Endodermal cell (in vitro differentiated cells): Measurements from ENCODE around the gene MMP25. TPM values are rescaled to one million over a fixed set of nuclear protein-coding genes. Genes with fewer than 3 reads are reported as not detected.
"Not testable (repeated sequence)": the region's sequence is repeated elsewhere in the genome, so short reads cannot be mapped to it uniquely, and the experiment has no call there.

Experiments used
- DNase-seq: peaks from one replicate; pipeline ENCODE4 v3.0.0-alpha.2; 2017
- H3K27ac ChIP-seq: 2 replicates; pipeline ENCODE4 v1.5.1; 2013; ENCODE audit warnings: mild to moderate bottlenecking, low read depth, low read length, moderate library complexity
- H3K27me3 ChIP-seq: 2 replicates; pipeline ENCODE4 v1.6.1; 2013; ENCODE audit warnings: mild to moderate bottlenecking, low read length, moderate library complexity; ENCODE audit not compliant: insufficient read depth, control insufficient read depth, poor library complexity, severe bottlenecking
- H3K36me3 ChIP-seq: 2 replicates; pipeline ENCODE4 v1.7.0; 2013; ENCODE audit warnings: mild to moderate bottlenecking, low read length, moderate library complexity; ENCODE audit not compliant: control insufficient read depth, insufficient read depth
- H3K4me1 ChIP-seq: one replicate; pipeline ENCODE4 v1.7.0; 2013; ENCODE audit warnings: low read length; ENCODE audit not compliant: control insufficient read depth, insufficient read depth
- H3K4me3 ChIP-seq: 2 replicates; pipeline ENCODE4 v1.5.1; 2013; ENCODE audit warnings: mild to moderate bottlenecking, low read length, moderate library complexity
- H3K9ac ChIP-seq: 2 replicates; pipeline ENCODE4 v1.6.1; 2013; ENCODE audit warnings: mild to moderate bottlenecking, low read length, moderate library complexity; ENCODE audit not compliant: poor library complexity, severe bottlenecking; ENCODE audit errors: extremely low read depth
- H3K9me3 ChIP-seq: 2 replicates; pipeline ENCODE4 v1.6.1; 2013; ENCODE audit warnings: mild to moderate bottlenecking, low read length, moderate library complexity; ENCODE audit not compliant: control insufficient read depth
- H3K27ac Mint-ChIP-seq: 2 replicates; pipeline ENCODE4 v1.8.0; 2020; ENCODE audit warnings: mixed read lengths
- H3K27me3 Mint-ChIP-seq: 2 replicates; pipeline ENCODE4 v1.8.0; 2021; ENCODE audit warnings: mild to moderate bottlenecking, mixed read lengths; ENCODE audit not compliant: insufficient read depth
- H3K36me3 Mint-ChIP-seq: 2 replicates; pipeline ENCODE4 v1.8.0; 2020; ENCODE audit warnings: low read depth, mixed read lengths
- H3K4me1 Mint-ChIP-seq: 2 replicates; pipeline ENCODE4 v1.8.0; 2020; ENCODE audit warnings: mixed read lengths
- H3K4me3 Mint-ChIP-seq: 2 replicates; pipeline ENCODE4 v1.8.0; 2020; ENCODE audit warnings: mild to moderate bottlenecking, moderate library complexity, mixed read lengths
- H3K9me3 Mint-ChIP-seq: 2 replicates; pipeline ENCODE4 v1.8.0; 2020; ENCODE audit warnings: mild to moderate bottlenecking, mixed read lengths
- WGBS, 2 experiments: methylation state at CpG; one replicate each; pipeline versions ENCODE4 v1.1.5 to v1.1.7; 2013; ENCODE audit warnings: missing lambda C conversion rate in 2 of 2, mixed read lengths in 1 of 2; ENCODE audit not compliant: insufficient coverage in 1 of 2, insufficient read length in 1 of 2; 5-methylcytosine and 5-hydroxymethylcytosine counted together
- total RNA-seq, 2 donors: library from RNA; stranded (reverse); fragmentation: NEBNext Ultra II Directional in 1 of 2; extraction: Animal tissue kit (Norgen Biotek cat#: 25700) in 1 of 2; gene quantifications; 2 replicates in 1 of 2; 3 replicates in 1 of 2; pipeline ENCODE4 v1.2.1, GENCODE V29; 2021
- TF ChIP-seq, protein P1 (sequence below): fragments of 200-600 bp; sonication (generic); conservative IDR thresholded peaks from 2 replicates; pipeline ENCODE4 v1.5.0; 2021; ENCODE audit warnings: antibody characterized with exemption, mild to moderate bottlenecking

MMP25 gene
- total RNA-seq, 2 donors from 2014 or later, result 4.5 to 6.1 TPM

DNA sequence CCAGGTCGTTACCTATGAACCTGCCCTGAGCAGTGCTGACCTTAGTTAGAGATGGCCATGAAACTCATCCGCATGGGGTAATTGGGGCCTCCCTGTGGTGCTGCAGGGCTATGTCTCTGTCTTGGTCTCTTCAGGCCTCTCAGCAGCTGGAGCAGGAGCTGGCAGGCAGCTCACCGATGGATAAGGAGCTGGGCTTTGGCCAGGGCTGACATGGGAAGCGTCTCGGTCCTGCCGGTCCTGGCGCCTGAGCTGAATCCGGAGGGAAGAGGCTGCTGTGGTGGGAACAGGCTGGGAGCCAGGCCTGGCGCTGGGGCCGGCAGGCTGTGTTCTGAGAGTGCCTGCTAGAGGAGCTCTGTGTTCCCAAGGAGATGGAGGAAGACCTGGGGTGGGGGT lies 29.2 kb downstream of the MMP25 start:
- Mint-ChIP-seq H3K36me3 (no peaks in the 10 kb centered on the region), H3K4me3 (no peak overlapping the region), H3K27ac (no peak overlapping the region), H3K9me3 (no peaks in the 10 kb centered on the region), H3K27me3 (no peaks in the 10 kb centered on the region), H3K4me1 (peaks cover 14% of the 10 kb centered on the region)
- Histone ChIP-seq H3K27ac (no peak overlapping the region), H3K27me3 (no peaks in the 10 kb centered on the region), H3K9me3 (no peaks in the 10 kb centered on the region), H3K4me3 (no peak overlapping the region), H3K36me3 (no peaks in the 10 kb centered on the region), H3K9ac (no peak overlapping the region), H3K4me1 (no peaks in the 10 kb centered on the region)
- no peak for DNase-seq
- TF ChIP-seq, protein P1, sequence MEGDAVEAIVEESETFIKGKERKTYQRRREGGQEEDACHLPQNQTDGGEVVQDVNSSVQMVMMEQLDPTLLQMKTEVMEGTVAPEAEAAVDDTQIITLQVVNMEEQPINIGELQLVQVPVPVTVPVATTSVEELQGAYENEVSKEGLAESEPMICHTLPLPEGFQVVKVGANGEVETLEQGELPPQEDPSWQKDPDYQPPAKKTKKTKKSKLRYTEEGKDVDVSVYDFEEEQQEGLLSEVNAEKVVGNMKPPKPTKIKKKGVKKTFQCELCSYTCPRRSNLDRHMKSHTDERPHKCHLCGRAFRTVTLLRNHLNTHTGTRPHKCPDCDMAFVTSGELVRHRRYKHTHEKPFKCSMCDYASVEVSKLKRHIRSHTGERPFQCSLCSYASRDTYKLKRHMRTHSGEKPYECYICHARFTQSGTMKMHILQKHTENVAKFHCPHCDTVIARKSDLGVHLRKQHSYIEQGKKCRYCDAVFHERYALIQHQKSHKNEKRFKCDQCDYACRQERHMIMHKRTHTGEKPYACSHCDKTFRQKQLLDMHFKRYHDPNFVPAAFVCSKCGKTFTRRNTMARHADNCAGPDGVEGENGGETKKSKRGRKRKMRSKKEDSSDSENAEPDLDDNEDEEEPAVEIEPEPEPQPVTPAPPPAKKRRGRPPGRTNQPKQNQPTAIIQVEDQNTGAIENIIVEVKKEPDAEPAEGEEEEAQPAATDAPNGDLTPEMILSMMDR, result no peak
- 71 to 83% methylated on average over 2 to 10 of the region's 10 CpGs for WGBS, 2 experiments

DNA sequence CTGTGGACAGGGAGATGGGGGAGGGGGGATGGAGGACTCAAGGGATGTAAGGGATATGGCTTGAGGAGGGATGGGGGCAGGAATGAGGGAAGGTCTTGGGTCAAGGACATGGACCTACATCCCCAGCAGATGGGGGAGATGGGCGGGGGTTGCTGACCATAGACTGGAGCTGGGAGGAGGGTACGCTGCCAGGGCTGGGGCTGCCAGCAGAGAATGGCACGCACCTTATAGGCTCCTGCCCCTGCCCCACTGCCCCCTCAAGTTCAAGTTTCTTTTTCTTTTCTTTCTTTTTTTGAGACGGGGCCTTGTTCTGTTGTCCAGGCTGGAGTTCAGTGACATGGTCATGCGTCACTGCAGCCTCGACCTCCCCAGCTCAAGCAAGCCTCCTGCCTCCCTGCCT lies 29.6 kb downstream of the MMP25 start:
- H3K27me3 ChIP-seq, H3K9me3 ChIP-seq, H3K36me3 ChIP-seq, H3K9ac ChIP-seq, H3K36me3 Mint-ChIP-seq, H3K4me3 ChIP-seq, H3K27me3 Mint-ChIP-seq, H3K27ac ChIP-seq, H3K4me3 Mint-ChIP-seq, H3K9me3 Mint-ChIP-seq, DNase-seq, H3K27ac Mint-ChIP-seq, H3K4me1 ChIP-seq: not testable (repeated sequence)
- WGBS, 2 experiments, result 80 to 92% methylated on average over 1 to 6 of the region's 6 CpGs
- H3K4me1 Mint-ChIP-seq, result peaks cover 14% of the 10 kb centered on the region

DNA sequence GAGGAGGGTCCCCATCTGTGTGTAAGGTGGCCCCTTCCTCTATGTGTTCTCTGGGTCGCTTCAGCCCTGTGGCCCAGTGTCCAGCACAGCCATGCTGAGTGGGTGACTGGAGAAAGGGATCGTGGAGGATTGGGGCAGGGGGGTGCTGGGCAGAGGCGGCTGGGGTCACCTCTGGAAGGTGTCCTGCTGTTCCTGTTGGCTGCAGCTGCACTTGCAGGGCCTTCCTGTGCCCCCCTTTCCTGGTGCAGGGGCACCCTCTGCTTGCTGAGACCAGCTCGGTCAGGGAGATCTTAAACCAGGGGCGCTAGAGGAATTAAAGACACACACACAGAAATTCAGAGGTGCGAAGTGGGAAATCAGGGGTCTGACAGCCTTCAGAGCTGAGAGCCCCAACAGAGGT lies 30.2 kb downstream of the MMP25 start:
- H3K27me3 Mint-ChIP-seq, result no peaks in the 10 kb centered on the region
- no peak overlapping the region for H3K27ac ChIP-seq

More for the DNA sequence above, 30.2 kb downstream of the MMP25 start:
- no peak overlapping the region for H3K4me3 ChIP-seq
- H3K36me3 ChIP-seq, result no peaks in the 10 kb centered on the region
- H3K9me3 ChIP-seq, result no peaks in the 10 kb centered on the region
- TF ChIP-seq, protein P1, result no peak
- no peaks in the 10 kb centered on the region for H3K4me1 ChIP-seq
- Mint-ChIP-seq H3K27ac (no peak overlapping the region), H3K9me3 (peaks cover 3% of the 10 kb centered on the region), H3K4me3 (no peak overlapping the region), H3K36me3 (no peaks in the 10 kb centered on the region), H3K4me1 (peaks cover 14% of the 10 kb centered on the region)
- WGBS, 2 experiments, result 43 to 71% methylated on average over 2 to 6 of the region's 6 CpGs
- no peak for DNase-seq
- H3K27me3 ChIP-seq, result no peaks in the 10 kb centered on the region
- no peak overlapping the region for H3K9ac ChIP-seq
